Adrenal gland (tissue), 5 donors: Measurements from ENCODE around the gene SHE.

Experiments
- CTCF ChIP-seq, 6 experiments: fragments of 450-650 bp in 4 of 6; fragments of 200-600 bp in 2 of 6; sonication (generic) in 1 of 6; IDR thresholded peaks; 1 replicate in 5 of 6; 2 replicates in 1 of 6; pipeline versions ENCODE4 v1.5.1 to v1.8.0; 2016 to 2021; ENCODE audit warnings: antibody characterized with exemption in 6 of 6, mild to moderate bottlenecking in 2 of 6, moderate library complexity in 1 of 6
- POLR2A ChIP-seq, 2 donors: fragments of 450-650 bp; IDR thresholded peaks; one replicate each; pipeline ENCODE4 v1.6.1; 2017; ENCODE audit warnings: antibody characterized with exemption in 2 of 2, mild to moderate bottlenecking in 2 of 2, moderate library complexity in 1 of 2
- donor health status: DM: no; HTN: no; CAD: no.

- TF ChIP-seq CTCF (IDR thresholded peaks at IDR 0.05) = no peak
- TF ChIP-seq POLR2A (IDR thresholded peaks at IDR 0.05) = no peak
These were observed 6.5 kb downstream of the SHE start for GRCh38 chr1:154495496-154496273.
